Lower leg skin (tissue), 3 donors: Measurements from ENCODE around the gene SELP.

Experiments
- POLR2A ChIP-seq, 2 donors: fragments of 450-650 bp; IDR thresholded peaks; one replicate each; pipeline ENCODE4 v1.6.1; 2016 to 2017; ENCODE audit warnings: antibody characterized with exemption in 2 of 2, mild to moderate bottlenecking in 1 of 2, moderate library complexity in 1 of 2
- TF ChIP-seq, protein P1 (sequence below), 3 donors: fragments of 450-650 bp; IDR thresholded peaks; one replicate each; pipeline ENCODE4 v1.5.1; 2016; ENCODE audit warnings: antibody characterized with exemption in 3 of 3, mild to moderate bottlenecking in 3 of 3, moderate library complexity in 2 of 3

GRCh38 chr1:169631249-169631648 is 1.3 kb upstream of the SELP start:
- TF ChIP-seq, protein P1, sequence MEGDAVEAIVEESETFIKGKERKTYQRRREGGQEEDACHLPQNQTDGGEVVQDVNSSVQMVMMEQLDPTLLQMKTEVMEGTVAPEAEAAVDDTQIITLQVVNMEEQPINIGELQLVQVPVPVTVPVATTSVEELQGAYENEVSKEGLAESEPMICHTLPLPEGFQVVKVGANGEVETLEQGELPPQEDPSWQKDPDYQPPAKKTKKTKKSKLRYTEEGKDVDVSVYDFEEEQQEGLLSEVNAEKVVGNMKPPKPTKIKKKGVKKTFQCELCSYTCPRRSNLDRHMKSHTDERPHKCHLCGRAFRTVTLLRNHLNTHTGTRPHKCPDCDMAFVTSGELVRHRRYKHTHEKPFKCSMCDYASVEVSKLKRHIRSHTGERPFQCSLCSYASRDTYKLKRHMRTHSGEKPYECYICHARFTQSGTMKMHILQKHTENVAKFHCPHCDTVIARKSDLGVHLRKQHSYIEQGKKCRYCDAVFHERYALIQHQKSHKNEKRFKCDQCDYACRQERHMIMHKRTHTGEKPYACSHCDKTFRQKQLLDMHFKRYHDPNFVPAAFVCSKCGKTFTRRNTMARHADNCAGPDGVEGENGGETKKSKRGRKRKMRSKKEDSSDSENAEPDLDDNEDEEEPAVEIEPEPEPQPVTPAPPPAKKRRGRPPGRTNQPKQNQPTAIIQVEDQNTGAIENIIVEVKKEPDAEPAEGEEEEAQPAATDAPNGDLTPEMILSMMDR (IDR thresholded peaks at IDR 0.05): no peak
- no peak for TF ChIP-seq POLR2A (IDR thresholded peaks at IDR 0.05)
